Measurements from ENCODE around the gene SLC44A5.
"Not testable (repeated sequence)": the region's sequence is repeated elsewhere in the genome, so short reads cannot be mapped to it uniquely, and the experiment has no call there.

SLC44A5 gene

GRCh38 chr1:75354267-75354666, 256.6 kb downstream of the SLC44A5 start:
- not testable (repeated sequence) for DNase-seq

DNA sequence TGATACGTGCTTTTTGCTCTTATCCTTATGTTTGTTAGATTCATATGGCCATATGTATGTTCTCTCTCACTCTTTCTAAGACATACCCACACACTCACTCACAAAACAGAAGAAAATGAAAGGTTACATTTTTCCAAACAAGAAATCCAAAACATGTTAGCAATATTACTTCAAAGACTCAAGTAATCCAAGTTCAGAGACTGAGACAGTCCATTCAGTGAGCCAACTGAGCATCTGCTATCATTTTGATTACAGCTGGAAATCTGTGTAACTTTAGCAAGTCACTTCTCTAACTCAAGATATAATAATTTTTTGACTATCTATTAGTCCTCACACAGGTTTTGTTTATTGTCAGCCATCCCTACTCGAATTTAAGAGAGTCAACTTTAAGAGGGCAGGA, 257.9 kb downstream of the SLC44A5 start:
- DNase-seq: no peak

DNA sequence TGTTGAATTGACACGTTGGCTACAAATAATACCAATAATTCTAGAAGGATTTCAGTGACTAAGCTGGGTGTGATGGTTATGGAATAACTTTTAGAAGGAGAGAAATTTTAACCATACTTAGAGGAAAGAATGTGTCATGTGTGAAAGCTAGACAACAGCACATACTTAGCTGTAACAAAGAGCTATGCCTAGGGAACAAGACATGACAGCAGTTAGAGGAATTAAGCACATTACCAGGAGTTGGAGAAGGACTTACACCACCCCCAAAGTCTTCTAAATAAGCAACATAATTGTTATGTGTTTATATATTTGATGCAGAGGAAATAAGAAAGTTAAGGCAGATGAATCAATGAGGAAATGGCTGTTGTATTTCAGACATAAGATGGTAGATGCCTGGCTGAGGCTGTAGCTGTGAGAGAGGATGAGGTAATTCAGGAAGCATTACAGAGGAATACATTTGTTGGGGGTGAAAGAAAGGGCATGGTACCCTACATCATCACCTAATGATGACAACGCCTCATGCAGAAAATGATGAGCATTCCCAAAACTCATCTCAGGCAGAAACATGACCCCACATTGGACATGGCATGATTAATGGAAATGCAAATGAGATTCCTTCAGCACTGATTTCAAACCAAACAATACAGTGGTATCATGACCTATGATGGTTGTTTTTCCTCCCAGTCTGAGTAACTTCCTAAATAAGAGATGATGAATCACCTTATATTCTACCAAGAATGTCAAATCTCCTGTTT, 265.2 kb downstream of the SLC44A5 start:
- DNase-seq: no peak

- DNase-seq: no peak
Measured at GRCh38 chr1:75342786-75343185, 268.1 kb downstream of the SLC44A5 start.

GRCh38 chr1:75341537-75341936, 269.4 kb downstream of the SLC44A5 start:
- no peak for DNase-seq

- DNase-seq: no peak
Measured at GRCh38 chr1:75338616-75339483, 272.1 kb downstream of the SLC44A5 start.

GRCh38 chr1:75334876-75335389, 276.0 kb downstream of the SLC44A5 start:
- DNase-seq: no peak

DNA sequence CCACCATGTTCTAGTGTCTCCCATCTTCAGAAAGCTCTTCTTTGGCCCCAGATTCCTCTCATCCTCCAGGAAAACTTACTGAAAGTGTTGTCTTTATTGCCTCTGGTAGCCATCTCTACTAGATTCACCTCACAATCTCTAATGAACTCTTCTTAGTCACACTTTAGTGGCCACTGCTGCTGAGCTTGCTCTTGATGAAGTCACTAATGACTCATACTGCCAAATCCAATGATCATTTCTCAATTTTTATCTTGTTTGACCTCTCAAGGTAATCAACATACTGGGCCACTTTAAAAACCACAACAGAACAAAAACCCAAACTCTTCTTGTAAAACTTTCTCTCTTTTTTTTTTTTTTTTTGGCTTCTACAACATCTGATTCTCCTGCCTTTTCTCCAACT, 280.3 kb downstream of the SLC44A5 start:
- no peak for DNase-seq

- DNase-seq: no peak
Measured at GRCh38 chr1:75328691-75329090, 282.2 kb downstream of the SLC44A5 start.

- no peak for DNase-seq
Measured at GRCh38 chr1:75327395-75327794, 283.5 kb downstream of the SLC44A5 start.

DNA sequence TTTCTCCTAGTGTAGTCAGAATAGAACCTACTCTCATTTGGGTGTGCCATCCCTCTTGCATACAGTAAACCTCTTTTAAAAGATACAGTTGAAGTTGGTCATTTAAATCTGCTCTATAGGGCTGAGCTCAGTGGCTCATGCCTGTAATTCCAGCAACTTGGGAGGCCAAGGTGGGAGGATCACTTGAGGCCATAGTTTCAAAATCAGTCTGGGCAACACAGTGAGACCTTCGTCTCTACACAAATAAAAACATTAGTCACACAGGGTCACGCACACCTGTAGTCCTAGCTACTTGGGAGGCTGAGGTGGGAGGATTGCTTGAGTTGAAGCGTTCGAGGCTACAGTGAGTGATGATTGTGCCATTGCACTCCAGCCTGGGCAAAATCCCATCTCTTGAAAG, 292.9 kb downstream of the SLC44A5 start:
- no peak for DNase-seq

DNA sequence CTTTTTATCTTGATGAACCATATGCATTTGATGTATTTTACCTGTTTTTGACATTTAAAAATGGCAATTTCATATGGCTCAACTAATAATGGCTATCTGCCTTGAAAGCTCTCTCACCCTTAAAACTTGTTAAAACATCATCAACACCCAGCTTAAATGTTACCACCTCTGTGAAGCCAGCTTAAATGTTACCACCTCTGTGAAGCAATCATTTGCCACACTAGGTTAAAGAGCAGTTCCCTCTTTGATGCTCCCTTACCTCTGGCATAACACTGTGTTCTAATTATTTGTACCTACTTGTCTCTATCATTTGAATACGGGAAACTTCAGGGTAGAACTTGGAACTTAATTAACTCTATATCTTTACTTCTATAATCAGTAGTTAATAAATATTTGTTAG, 294.7 kb downstream of the SLC44A5 start:
- no peak for DNase-seq

DNA sequence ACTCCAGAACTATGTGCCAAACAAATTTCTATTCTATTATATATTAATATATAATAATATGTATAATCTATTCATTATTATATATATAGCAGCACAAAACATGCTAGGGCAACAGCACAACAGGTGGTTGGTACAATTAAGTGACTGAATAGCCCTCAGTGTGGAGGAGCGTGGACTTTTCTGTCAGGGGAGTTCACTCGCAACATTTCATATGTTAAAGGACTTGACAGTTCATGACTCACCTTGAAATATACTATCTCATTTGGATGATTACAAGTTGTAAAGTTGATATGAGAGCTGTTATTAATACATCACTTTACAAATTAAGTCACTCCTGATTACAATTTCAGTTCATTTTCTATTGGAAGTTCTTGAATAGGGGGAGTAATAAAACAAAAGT, 298.3 kb downstream of the SLC44A5 start:
- DNase-seq: no peak

DNA sequence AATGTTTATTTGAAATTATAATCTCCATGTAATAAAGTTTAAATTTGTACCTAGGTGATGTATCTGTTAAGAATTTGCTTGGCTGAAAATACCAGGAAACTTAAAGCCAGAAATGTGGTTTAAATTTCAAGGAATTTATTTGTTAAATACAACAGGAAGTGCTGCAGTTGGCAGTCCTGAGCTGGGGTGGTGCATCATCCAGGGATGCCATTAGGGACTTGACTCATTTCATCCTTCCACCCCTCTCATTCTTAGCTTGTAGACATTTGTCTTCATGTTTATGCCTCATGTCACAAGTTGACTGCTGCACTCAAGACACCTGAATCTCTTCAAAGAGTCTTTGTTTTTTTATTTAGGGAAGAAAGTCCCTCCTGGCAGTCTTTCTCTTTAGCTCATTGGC, 300.8 kb downstream of the SLC44A5 start:
- DNase-seq: no peak

GRCh38 chr1:75308365-75308764, 302.5 kb downstream of the SLC44A5 start:
- no peak for DNase-seq

DNA sequence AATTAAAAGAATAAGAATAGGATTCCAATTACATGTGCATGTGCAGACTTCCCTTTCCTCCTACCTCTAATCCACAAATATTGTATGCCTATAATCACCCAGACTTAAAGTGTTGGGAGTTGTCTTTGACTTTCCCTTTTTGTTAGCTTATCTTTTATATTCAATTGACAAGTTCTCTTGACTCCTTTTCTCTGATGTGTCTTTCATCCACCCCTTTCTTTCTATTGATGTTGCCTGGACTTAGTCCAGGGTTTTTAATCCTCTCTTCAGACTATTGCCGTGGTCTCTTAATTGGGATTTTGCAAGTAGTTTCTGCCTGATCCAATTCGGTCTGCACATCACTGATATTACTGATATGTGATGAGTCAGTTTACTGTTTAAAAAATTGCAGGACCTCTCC, 305.9 kb downstream of the SLC44A5 start:
- no peak for DNase-seq

DNA sequence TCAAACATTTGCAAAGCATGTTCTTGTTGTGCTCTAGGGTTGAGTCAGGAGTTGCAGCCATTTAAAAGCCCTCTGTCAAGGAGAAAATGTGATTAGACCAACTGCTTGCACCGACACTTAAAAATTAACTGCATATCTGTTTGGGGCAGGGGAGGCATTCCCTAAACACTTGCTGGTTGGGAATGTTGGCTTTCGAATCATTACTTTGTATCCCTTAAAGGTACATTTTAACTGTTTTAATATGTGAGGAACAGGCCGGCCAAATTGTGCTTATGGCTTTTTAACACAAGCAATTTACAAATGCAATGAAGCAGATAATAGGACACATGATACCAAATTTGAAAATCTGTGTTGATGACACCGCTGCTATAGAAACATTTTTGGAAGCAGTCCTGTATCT, 317.6 kb downstream of the SLC44A5 start:
- DNase-seq: no peak

DNA sequence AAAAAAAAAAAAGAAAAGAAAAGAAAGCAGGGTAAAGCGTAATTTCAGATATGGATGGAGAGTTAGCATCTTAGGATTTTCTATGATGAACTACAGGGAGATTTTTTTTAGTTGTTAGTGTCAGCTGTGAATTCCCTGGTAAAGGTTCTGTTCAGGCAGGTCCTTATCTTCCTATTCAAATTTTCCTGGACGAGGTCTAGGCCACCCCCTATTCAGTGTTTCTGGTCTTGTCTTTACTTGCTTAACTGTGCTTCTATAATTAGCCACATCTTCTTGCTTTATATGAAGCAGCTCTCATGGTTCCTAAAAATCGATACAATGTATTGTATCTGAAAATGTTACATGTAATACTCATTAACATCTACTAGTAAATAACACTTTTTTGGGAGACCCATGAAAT, 318.9 kb downstream of the SLC44A5 start:
- no peak for DNase-seq

GRCh38 chr1:75276385-75276784, 334.5 kb downstream of the SLC44A5 start:
- DNase-seq: no peak

DNA sequence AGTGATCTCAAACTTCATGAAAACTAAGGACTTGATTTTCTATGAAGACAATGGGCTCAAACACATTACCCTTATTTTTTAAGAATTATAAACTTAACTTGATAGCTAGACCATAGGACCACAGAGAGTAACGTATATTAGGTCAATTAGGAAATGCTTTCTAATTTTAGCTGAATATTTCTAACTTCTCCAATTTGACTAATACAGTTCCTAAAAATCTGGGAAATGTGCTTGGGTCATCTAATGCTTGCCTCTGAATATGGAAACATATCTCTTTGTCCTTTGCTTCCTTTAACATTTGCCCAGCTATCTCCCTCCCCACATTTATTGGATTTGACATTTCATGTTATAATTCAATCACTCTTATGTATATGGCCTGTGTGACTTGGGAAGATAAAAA, 335.3 kb downstream of the SLC44A5 start:
- no peak for DNase-seq

DNA sequence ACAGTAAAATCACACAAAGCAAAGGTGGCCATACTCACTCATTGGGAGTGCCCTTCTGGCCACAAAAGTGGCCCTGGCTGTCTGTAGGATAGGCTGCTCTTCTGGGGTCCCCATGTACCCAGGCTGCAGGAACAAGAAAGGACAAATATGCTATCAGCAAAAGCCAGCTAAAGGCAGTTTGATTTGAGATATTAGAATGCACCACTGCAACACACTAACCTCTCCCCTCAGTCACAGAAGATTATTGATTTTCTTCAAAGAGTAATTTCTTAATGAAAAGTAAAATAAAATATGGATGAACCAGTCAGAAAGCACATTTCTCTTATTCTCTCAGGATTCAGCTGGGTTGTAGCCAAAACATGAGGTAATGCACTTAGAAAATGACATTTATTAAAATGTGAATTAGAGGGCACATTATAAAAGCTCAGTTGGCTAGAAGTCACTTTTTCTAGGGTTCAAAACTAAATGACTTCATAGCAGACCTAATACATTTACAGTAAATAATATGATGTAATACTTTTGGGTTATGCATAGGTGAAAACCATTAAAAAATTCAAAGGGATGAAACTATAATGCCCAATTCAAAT, 335.9 kb downstream of the SLC44A5 start:
- no peak for DNase-seq

GRCh38 chr1:75273110-75273509, 337.8 kb downstream of the SLC44A5 start:
- DNase-seq: no peak

- no peak for DNase-seq
Measured at GRCh38 chr1:75265792-75266191, 345.1 kb downstream of the SLC44A5 start.

DNA sequence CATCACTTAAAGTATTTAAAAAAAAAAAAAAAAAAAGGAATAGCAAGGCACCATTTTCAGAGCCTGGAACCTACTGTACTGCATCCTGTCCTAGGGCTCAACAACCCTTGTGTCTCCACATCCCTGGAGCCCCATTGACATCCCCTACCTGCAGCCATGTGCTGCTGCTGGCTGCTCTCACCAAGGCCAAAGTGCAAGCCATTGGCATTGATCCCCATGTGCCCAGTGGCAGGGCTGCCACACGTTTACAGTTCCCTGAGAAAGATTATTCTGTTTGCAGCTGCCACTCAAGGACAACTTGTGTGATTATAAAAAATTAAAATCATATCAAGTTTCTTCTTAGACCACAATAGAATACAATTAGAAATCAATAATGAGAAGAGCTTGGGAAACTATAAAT, 346.8 kb downstream of the SLC44A5 start:
- no peak for DNase-seq

Measured in central memory CD4-positive, alpha-beta T cell (primary cell).